Measurements from ENCODE around the gene SULF2.

Gene SULF2

DNA sequence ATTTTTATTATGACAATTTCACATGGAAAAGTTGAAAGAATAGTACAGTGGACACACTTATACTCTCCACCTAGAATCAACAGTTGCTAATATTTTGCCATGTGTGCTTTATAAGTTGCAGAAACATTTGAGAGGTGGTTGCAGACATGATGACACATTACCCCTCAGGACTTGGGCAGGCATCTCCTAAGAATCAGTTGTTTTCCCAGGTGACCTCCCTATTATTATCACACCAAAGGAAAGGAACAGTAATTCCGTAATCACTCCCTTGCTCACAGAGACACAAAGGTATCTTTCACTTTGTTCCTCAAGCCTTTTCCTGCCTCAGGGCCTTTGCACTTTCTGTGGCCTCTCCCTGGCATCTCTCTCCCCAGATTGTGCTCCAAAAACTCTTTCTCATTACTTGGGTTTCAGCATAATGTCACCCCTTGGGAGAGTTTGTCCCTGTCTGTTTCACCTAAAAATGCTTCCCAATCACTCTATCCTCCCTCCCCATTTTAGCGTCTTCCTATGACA is 5.9 kb upstream of the SULF2 start:
- H3K4me3 ChIP-seq (ENCODE audit: low read depth, low read length), result no peak overlapping the region
- H3K4me1 ChIP-seq, result no peaks in the 10 kb centered on the region
- no peaks in the 10 kb centered on the region for H3K36me3 ChIP-seq (ENCODE audit: control insufficient read depth, insufficient read depth, low read length)
- no peak overlapping the region for H2AFZ ChIP-seq
- no peak overlapping the region for H3K4me2 ChIP-seq (ENCODE audit: low read length)
- TF ChIP-seq, protein P1, sequence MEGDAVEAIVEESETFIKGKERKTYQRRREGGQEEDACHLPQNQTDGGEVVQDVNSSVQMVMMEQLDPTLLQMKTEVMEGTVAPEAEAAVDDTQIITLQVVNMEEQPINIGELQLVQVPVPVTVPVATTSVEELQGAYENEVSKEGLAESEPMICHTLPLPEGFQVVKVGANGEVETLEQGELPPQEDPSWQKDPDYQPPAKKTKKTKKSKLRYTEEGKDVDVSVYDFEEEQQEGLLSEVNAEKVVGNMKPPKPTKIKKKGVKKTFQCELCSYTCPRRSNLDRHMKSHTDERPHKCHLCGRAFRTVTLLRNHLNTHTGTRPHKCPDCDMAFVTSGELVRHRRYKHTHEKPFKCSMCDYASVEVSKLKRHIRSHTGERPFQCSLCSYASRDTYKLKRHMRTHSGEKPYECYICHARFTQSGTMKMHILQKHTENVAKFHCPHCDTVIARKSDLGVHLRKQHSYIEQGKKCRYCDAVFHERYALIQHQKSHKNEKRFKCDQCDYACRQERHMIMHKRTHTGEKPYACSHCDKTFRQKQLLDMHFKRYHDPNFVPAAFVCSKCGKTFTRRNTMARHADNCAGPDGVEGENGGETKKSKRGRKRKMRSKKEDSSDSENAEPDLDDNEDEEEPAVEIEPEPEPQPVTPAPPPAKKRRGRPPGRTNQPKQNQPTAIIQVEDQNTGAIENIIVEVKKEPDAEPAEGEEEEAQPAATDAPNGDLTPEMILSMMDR (IDR thresholded peaks at IDR 0.05), result no peak
- H3K27me3 ChIP-seq (ENCODE audit: control insufficient read depth, insufficient read depth, low read length), result no peaks in the 10 kb centered on the region
- H3K9me3 ChIP-seq (ENCODE audit: control insufficient read depth, low read length), result no peaks in the 10 kb centered on the region
- H3K9ac ChIP-seq, result no peak overlapping the region
- H3K79me2 ChIP-seq, result no peaks in the 10 kb centered on the region
- no peak overlapping the region for H3K27ac ChIP-seq

DNA sequence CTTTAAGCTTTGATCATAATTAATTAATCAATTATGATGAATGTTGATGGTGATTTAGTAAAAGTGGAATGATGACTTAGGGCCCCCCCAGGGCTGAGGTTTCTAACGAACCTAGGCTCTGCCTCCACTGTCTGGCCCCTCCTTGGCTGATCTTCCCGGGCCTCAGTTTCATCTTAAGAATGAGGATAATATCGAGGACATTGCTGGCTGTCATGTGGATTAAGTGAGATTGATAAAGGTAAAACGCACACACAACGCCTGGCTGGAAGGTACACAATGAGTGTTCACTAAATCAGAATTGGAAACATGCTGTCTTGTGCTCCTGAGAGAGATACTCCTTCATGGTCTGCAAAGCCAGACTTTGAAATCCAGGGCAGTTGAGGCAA is 5.3 kb upstream of the SULF2 start:
- no peak overlapping the region for H2AFZ ChIP-seq
- H3K79me2 ChIP-seq, result no peaks in the 10 kb centered on the region
- no peak overlapping the region for H3K27ac ChIP-seq
- H3K9me3 ChIP-seq (ENCODE audit: control insufficient read depth, low read length), result no peaks in the 10 kb centered on the region
- no peaks in the 10 kb centered on the region for H3K4me1 ChIP-seq
- H3K4me3 ChIP-seq (ENCODE audit: low read depth, low read length), result no peak overlapping the region
- TF ChIP-seq, protein P1 (IDR thresholded peaks at IDR 0.05), result no peak
- no peaks in the 10 kb centered on the region for H3K36me3 ChIP-seq (ENCODE audit: control insufficient read depth, insufficient read depth, low read length)
- H3K9ac ChIP-seq, result no peak overlapping the region
- no peak overlapping the region for H3K4me2 ChIP-seq (ENCODE audit: low read length)
- no peaks in the 10 kb centered on the region for H3K27me3 ChIP-seq (ENCODE audit: control insufficient read depth, insufficient read depth, low read length)

DNA sequence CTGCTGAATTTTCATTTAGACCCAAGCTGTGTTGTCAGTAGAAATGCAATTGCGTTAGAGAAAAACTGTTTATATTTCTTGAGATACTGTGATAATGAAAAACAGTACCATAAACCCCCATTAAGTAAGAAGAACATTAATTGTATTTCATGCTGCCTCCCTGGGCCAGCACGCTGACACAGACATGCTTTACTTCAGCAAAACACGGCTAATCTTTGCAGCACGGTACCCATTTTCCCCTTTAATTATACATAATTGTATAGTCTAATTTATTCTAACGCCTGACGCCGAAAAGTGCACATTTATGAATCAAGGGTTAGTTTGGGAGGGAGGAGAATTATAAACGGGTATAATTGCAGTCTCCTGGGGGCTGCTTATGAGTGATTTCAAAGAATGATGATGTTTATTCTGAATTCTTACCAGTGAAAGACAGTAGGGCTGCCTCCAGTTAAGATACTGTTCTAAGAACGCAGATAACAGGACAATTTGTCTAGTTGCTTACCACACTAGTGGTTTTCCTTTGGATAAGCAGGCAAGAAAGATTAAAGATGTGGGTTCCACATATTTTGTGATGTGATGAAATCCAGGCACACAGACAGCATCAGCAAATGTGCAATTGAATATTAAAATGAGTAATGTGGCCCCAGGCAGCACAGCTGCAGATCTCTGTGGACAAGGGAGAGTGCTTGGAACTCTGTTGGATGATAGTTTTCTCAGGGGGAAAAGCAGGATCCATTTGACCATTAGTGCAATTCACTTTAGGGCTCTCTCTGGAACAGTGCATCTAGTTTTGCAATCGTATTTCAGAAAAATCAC is 4.7 kb upstream of the SULF2 start:
- no peaks in the 10 kb centered on the region for H3K27me3 ChIP-seq (ENCODE audit: control insufficient read depth, insufficient read depth, low read length)
- no peak overlapping the region for H3K27ac ChIP-seq
- no peaks in the 10 kb centered on the region for H3K9me3 ChIP-seq (ENCODE audit: control insufficient read depth, low read length)
- no peaks in the 10 kb centered on the region for H3K4me1 ChIP-seq
- no peaks in the 10 kb centered on the region for H3K36me3 ChIP-seq (ENCODE audit: control insufficient read depth, insufficient read depth, low read length)
- no peak overlapping the region for H3K4me2 ChIP-seq (ENCODE audit: low read length)
- H2AFZ ChIP-seq, result no peak overlapping the region
- H3K79me2 ChIP-seq, result no peaks in the 10 kb centered on the region
- no peak overlapping the region for H3K4me3 ChIP-seq (ENCODE audit: low read depth, low read length)
- TF ChIP-seq, protein P1 (IDR thresholded peaks at IDR 0.05), result no peak
- H3K9ac ChIP-seq, result no peak overlapping the region

DNA sequence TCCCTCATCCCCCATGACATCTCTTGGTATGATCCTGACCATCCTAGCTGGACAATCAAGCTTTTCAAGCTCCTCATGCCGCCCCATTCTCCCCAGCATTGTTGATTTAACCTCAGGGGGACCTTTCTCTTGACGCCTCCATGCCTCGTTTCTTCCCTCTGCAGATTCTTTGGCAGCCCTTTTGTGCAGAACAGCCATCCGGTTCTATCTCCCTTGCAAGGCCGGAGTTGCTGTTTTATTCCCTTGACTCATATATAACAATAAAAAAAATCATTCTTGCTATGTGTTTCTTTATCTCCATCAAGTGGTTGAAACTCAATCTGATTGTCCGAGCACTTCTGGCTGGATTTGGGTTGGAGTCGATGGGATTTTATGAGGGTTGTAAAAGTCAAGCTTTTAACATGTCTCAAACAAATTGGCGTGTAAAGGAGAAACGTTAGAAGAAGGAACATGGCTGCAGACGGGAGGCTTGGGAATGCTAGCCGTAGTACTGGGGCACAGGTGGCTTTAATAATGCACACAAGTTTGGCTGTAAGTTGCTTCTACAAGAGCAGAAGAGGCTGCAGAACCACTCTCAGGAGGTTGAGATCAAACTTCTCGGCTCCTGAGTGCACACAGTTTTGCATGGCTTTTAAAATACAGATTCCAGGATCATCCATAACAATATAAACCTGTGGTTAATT is 3.9 kb upstream of the SULF2 start:
- TF ChIP-seq, protein P1 (IDR thresholded peaks at IDR 0.05), result no peak
- no peaks in the 10 kb centered on the region for H3K27me3 ChIP-seq (ENCODE audit: control insufficient read depth, insufficient read depth, low read length)
- no peak overlapping the region for H2AFZ ChIP-seq
- H3K9ac ChIP-seq, result no peak overlapping the region
- H3K4me1 ChIP-seq, result peaks cover 6% of the 10 kb centered on the region
- no peak overlapping the region for H3K27ac ChIP-seq
- no peak overlapping the region for H3K4me3 ChIP-seq (ENCODE audit: low read depth, low read length)
- H3K9me3 ChIP-seq (ENCODE audit: control insufficient read depth, low read length), result no peaks in the 10 kb centered on the region
- no peaks in the 10 kb centered on the region for H3K79me2 ChIP-seq
- no peaks in the 10 kb centered on the region for H3K36me3 ChIP-seq (ENCODE audit: control insufficient read depth, insufficient read depth, low read length)
- no peak overlapping the region for H3K4me2 ChIP-seq (ENCODE audit: low read length)

All from parathyroid adenoma (tissue), 2 donors.